GM19324 (cell line): ENCODE results near the gene CALML4.
"Not testable (repeated sequence)": the region's sequence is repeated elsewhere in the genome, so short reads cannot be mapped to it uniquely, and the experiment has no call there.

Source experiments
- ATAC-seq: cut with Tn5 transposase; IDR thresholded peaks from one replicate; pipeline ENCODE4 v1.9.1; 2021; ENCODE audit warnings: mild to moderate bottlenecking, moderate library complexity; ENCODE audit not compliant: unreplicated experiment, low FRiP score

Gene CALML4

DNA sequence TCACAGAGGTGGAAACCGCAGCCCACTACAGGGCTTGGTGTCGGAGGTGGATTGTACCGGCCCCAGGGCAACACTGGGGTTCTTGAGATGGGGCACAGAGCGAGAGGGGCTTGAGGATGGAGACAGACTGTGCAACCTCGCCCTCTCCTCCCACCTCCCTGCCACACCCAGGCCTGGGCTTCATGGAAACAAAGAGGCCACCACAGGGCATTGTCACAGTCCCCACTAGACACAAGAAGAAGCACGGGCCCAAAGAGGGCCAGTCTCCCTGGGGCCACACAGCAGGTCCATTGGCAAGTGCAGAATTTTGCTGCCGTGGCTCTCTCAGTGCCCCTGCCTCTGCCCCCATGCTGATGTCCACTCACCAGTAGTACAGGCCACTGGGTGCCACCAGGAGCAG, 4.1 kb upstream of the CALML4 start:
- ATAC-seq: no peak

DNA sequence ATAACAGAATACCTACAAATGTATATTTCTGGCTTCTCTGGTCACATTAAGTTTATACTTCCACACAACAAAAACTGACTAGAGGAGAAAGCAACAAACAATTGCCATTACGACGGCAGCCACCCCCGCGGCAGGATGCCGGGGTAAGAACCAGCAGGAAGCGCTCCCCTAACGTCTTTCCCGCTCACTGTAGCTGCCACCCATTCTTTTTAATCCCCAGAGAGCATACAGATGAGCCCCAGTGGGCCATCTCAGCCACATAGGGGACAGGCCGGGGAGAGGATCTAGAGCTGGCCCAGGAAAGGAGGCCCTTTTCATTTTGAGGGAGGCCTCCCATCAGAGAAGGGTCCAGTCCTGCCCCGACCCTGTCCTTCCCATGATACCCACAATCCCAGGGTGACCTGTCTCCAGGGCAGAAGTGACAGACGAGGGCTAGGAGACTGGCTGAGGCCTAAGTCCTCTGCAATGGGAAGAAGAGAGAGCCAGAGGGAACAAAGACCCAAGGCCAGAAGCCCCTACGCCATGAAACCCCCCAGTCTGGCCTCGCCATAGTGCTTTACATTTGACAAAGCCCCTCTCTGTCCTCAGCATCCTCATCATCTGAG, 3.6 kb upstream of the CALML4 start:
- no peak for ATAC-seq

DNA sequence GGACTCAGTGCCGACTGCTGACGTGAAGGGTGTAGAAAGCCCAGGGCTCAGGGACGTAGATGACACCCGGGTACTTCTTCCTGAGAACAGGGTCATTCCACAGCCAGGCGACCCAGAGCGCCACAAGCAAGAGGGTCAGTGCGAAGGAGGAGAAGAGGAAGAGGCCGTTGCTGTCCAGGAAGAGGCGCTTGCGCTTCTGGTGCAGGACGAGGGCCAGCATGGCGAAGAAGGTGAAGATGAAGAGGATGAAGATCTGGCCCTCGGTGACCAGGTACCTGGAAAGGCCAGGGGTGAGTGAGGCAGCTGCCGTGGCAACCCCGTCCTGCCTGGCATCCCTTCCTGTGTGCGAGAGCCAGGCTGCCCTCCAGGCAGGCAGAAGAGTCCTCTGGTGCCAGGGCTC, 3.0 kb upstream of the CALML4 start:
- ATAC-seq: no peak

DNA sequence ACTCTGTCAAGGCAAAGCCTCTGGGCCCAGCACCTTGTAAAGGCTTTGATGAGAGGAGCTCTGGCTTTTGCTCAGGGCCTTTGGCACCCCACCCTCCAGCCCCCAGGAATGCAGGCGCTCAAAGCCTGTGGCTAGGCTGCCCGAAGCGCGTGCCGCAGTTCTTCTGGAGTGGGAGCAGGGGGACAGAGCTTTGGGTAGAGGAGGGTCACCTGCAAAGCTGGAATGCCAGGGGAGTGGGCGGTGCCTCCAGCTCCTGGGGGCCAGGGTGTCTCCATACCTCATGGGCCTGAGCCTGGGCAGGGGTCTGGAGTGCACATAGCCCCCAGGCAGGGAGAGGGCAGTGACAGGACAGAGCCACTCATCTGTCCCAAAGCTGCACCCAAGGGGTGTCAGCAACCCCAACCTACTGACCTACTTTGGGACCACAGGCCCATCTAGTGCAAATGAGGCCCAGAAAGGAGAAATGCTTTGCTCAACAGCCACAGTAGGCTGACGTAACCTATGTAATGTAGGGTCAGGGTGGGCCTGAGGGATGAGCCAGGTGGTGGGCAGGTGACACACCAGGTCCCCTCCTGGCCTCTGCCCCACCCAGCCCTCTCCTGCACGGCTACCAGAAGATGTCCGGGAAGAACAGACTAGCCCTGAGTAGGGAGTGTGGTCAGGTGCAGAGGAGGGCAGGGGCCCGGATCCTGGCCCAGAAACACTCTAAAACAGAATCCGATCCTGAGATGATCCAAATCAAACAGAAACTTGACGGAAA, 2.2 kb upstream of the CALML4 start:
- ATAC-seq: no peak

DNA sequence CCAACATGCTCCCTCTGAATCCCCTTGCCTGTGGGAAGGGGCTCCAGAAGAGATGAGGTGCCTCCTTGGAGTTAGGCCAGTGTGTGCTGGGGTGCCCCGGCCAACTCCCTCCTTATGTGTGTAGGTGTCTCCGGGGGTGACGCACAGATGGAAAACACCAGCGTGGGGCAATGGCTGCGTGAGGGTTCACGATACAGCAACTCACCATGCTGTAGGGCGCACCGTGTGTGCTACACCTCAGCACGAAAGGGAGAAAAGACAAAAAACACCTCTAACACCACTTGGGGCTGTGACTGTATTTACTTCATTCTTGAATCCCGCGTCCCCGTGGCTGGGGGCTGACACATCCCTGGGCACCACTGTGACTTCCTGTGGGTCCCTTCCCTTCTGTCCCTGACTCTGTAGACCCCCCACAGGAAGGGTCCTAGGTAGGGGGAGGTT, 1.6 kb upstream of the CALML4 start:
- ATAC-seq: no peak

DNA sequence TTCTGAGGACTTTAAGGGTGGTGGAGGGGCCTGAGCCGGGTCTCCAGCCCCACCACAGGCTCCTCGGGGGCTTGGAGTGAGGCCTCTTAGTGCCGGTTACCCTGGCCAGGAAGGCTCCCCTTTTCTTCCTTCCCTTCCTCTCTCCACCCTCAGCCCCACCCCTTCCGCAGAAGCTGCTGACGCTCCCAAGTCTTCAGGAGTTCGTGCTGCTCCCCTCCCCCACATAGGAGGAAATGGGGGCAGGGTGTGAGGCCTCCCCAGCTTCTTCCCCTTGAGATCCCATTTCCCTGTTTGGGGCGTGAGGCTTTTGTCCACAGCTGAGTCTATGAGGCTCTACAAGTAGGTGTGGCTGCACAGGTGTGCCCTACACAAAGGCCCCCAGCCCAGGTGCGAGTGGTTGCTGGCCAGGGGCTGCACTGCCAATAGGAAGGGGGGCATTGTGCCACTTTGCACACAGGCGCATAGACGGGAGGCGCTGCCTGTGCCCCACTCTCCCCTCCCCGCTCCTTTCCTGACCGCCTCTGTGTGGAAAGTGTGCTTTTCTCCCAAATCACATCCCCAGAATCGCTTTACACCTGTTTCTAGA, 915 bp upstream of the CALML4 start:
- ATAC-seq: no peak

DNA sequence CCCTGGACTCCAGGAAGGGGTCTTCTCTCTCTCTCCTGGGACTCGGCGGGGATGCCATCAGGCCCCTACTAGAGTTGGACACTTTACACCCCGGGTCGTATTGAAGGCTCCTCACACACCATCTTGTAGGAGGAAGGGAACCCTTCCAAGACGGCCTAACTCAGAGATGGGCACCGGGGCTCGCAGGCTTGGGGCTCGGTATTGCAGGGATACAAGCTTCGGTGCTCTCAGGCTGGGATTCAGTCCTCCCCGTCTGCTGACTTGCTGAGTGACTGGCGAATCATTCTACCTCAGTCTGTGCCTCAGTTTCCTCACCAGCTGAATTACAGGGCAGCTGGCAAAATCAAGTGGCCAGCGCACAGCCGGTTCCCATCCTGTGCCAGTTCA, 419 bp upstream of the CALML4 start:
- no peak for ATAC-seq

DNA sequence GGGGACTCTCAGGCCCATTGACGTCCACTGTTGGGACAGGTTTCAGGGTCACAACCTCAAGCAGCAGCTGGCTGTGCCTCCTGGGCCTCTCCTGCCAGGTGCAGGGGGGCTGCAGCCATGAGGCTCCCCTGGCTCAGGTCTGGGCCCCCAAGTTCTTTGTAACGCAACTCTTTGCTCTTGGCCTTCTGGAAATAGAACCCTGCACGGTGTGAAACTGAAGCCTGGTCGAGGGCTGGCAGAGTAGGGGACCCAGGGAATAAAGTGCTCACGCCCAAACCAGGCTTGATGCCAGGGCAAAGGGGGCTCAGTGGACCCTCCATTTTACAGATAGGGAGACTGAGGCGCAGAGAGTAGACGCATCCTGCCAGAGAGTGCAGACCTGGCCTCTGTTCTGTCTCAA, 771 bp downstream of the CALML4 start:
- ATAC-seq: no peak

DNA sequence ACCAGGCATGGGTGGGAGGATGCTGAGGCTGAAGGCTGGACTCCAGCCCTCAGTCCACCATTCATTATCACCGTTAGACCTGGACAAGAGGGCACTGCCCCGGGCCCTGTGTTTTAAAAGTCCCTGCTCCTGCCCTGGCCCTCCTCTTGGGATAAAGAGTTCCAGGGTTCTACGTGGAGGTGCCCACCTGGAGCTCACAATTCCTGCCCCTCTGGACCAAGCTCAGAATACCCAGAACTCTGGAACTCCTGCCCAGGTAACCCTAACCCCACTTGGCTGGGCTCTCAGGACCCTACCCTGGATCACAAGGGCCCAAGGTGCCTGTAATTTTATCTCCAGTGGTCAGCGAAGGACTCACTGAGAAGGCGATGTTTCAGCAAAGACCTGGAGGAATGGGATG, 1.2 kb downstream of the CALML4 start:
- no peak for ATAC-seq

DNA sequence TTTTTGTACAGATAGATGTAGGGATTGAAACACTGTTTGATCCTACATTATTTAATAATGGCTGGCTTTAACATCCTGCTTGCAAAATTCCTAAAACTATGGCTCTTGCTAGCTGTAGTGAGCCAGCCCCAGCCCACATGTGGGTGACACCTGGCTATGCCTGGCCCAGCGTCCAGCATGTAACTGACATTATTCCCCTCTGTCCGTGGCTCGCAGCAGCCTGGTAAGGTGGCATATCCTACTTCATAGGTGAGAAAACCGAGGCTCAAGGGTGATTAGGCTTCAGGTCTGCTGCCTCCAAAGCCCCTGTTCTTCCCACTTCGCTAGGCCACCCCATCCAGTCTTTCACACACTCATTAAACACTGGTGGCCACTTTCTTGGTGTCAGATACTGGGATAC, 1.6 kb downstream of the CALML4 start:
- no peak for ATAC-seq

DNA sequence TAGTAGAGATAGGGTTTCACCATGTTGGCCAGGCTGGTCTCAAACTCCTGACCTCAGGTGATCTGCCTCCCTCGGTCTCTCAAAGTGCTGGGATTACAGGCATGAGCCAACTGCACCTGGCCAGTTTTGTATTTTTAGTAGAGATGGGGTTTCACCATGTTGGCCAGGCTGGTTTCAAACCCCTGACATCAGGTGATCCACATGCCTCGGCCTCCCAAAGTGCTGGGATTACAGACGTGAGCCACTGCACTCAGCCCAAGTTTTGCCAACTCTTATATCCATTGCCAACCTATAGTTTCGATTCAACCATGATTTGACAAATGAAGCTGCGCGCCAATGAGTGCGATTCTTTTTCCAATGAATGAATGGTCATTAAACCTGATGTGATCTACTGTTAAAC, 2.1 kb downstream of the CALML4 start:
- ATAC-seq: not testable (repeated sequence)

DNA sequence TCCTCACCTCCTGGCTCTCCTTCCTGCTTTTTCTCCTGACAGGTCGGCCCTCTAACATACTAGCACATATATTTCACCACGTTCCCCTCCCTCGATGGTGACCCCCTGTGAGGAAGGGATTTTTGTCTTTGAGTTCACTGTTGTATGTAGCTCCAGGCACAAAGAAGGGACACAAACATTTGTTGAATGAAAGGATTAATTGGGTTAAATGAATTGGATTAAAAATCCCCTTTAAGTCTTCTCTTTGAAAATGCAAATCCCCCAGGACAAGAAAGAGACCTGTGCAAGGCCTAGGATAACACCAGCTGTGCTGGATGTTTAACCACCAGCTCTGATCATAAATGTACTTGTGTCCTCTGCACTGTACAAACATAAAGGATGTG, 3.3 kb downstream of the CALML4 start:
- no peak for ATAC-seq

DNA sequence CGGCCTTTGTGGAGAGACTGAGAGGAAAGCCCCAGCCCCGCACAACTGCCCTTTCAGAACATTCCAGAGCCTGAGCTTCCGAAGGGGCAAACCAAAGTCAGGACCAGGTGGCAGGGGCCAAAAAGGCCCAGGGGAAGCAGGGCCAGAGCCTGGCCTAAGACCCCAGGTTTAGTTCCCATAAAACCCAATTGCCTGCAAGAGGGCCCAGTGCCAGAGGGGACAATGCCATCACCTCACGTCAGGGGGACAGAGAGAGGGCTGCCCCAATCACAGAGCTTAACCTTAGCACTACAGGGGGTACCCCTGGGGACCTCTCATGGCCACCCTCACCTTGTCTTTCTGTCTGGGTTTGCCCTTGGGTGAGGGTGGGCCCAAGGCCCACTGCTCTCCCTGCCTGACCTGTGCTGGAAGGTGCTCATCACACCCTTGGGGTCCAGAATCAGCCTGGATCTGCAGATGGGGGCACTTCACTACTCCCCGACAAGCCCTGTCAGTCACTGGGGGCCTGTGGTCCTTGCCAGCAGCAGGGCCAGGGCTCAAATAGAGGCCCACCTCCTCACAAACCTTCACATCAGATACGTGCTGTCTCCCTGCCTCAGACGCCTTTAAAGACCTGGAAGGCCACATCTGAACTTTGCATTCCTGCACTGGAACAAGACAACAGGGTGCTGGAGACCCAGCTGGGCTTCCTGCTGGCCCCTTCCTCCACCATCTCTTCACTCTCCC, 3.8 kb downstream of the CALML4 start:
- ATAC-seq: no peak

DNA sequence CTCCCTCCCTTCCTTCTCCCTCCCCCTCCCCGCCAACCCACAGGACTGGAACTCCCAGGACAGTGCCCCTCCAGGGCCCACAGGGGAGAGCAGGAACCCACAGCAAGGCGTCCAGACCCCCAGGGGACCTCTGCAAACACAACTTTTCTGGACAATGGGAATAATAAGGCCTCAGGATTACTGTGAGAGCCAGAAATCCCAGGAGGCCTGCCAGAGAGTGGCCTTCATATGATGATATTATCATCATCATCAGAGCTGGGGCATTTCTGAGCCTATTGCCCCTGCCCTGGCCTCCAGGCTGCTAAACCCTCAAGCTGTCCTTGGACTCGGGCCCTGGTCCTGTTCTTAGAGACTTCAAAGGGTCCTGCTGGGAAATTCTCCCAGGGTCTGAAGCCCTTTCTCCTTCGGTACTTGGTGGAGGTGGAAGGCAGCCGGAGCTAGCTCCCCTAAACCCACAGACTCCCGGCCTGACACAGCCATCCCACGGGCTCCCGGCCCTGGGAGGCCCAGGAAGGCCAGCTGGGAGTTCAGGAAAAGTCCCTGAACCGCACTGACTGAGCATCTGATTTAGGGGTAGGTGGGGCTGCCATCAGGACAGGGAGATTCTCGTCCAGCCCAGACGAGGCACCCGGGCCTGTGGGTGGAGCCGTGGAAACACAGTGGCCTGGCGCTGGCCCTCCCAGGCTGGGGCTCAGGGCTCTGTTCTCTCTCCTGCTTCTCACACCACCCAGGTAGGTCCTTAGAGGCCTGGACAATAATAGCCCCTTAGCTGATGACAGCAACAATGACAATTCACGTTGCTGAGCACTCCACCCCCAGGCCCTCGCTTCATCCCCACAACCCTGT, 4.9 kb downstream of the CALML4 start:
- no peak for ATAC-seq

DNA sequence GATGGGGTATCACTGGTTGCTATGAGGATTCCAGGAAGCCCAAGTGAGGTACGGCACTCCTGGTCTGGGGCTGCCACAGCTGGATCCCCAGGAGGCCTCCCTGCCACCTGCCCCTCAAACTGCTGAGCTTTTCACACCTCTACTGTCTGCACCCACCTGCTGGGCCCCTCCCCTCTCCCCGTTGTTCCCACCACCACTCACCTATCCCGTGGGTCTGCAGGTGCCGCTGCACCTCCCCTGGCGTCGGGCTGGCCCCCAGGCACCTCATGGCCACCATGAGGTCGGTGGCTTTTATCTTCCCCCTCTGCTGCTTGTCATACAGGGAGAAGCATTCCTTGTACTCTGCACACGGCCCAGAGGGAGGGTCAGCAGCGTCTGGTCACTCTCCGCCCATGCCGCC, 5.8 kb downstream of the CALML4 start:
- no peak for ATAC-seq

DNA sequence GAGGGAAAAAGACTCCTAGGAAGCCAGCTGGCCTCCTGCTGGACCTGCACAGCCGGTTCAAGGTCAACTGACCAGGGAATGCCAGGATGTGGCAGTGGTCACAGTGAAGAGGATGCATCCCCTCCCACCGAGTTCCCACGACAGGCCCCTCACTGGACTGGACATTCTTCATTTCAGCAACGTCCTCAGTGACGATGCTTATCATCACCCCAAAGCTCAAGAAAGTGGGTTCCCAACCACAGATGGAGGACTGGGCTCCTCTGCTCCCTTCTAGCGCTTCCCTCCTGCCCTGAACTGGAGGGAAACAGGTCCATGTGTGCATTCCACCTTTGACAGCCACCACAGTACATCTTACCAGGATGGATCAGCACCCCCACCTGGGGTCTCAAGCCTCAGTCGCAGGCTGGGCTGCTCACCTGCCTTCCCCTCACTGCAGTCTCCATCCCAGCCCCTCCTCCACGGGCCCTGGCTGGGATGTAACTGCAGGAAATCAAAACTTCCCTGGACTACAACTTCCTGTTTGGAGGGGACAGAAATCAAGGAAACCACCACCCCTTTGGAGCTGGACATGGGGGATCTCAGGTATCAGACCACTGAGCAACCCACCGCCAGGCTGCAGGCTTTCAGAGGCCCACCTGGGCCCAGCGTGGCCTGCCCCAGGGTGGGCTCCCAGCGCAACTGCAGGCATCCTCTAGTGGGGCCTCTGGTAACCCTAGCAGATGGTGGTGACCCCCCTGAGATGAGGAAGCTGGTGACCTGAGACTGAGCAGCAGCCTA, 7.3 kb downstream of the CALML4 start:
- no peak for ATAC-seq

DNA sequence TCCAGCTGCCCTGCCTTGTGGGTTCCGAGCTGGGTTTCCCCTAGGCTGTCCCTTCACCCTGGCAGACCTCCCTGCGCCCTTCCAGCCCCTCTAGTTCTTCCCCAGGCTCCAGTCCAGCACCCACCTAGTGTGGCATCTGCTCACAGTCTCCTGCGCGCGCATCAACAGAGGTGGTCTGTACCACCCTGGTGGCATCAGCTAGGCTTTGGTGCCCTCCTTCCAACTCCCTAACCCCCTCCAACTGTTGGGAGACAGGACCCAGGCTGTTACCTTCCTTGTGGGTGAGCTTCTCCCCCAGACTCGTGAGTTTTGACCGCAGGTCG, 8.0 kb downstream of the CALML4 start:
- ATAC-seq: no peak

DNA sequence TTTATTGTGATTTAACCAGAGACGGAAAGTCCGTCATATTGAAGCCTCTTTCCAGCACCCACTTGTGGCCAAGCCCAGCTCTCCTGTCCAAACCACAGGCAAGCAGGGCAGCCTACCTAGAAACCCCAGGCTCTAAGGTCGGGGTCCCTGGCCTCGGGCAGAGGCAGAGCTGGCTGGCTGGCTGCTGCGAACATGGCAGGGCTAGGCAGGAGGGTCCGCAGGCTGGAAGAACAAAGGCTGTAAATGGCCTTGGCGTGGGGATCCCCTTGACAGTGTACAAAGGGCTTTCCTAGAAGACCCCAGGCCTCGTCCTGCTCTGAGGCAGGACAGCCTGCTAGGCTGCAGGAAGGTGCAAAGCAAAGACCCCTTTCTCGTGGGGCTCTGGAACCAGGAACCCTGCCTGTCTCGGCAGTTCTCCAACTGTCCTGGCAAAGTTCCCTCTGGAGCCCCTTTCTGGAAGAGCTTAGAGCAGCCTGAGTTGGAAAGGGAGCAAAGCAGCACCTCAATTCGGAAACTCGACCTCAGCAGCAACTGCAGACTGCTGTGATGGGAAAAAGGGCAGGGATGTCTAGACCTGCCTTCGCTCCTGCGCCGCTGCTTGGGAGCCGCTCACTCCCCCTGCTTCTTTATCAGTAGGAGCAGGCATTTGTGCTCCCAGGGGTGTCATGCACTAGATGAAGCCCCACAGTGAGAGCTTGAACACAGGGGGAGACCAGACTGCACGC, 8.5 kb downstream of the CALML4 start:
- ATAC-seq: no peak

DNA sequence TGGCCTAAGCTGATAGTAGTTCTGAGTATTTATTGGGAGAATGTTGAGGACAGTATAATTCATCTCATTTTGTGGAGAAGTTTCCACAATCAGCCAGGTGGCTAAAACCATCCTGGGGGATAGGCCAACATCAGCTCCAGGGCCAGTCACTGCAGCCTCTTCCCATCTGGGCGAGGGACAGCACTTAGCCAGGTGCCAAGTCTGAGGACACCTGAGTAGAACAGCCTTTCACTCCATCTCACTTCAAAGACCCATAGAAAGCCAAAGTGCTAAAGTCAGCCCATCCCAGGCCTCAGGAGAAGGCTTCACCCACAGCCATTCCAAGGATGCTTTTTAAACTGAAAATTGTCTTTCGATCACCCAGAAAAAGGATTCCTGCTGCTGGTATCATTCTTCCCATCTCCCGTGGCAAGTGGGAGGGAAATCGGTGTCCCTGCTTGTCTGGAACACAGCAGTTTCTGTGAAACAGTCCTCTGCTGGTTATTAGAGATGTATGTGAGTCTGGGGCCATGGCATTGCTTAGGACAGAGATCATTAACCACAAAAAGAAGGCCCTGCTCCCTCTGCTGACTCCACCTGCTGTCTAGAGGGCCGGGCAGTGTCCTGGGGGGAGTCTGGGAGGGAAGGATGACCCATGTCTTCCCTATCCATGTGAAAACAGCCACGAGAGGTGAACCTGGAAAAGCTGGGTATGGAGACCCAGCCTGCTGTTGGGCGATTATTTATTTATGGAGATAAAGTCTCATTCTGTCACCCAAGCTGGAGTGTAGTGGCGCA, 9.6 kb downstream of the CALML4 start:
- no peak for ATAC-seq
